ENCODE measurements around the gene KRT31.
"Not testable (repeated sequence)": the region's sequence is repeated elsewhere in the genome, so short reads cannot be mapped to it uniquely, and the experiment has no call there.

Gene KRT31

DNA sequence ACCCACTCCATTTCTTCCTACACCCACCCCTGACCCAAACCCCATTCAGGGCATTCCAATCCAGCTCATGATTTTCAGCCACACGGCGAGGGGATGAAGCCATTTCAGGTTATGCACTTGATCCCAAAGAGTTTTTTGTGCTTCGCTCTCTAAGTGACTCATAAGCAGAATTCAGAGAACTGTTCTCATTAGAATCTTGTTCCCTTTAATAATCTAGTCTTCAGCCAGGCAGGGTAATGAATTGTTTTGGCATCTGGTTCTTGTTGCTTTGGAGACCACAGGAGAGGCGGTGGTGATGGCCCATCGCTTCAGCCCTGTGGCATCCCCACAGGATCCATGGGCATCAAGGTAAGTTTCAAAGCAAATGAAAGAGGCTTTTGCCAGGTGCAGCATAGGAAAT lies 4.8 kb upstream of the KRT31 start:
- no peak overlapping the region for H3K4me3 ChIP-seq (ENCODE audit: low read length)
- TF ChIP-seq, protein P1, sequence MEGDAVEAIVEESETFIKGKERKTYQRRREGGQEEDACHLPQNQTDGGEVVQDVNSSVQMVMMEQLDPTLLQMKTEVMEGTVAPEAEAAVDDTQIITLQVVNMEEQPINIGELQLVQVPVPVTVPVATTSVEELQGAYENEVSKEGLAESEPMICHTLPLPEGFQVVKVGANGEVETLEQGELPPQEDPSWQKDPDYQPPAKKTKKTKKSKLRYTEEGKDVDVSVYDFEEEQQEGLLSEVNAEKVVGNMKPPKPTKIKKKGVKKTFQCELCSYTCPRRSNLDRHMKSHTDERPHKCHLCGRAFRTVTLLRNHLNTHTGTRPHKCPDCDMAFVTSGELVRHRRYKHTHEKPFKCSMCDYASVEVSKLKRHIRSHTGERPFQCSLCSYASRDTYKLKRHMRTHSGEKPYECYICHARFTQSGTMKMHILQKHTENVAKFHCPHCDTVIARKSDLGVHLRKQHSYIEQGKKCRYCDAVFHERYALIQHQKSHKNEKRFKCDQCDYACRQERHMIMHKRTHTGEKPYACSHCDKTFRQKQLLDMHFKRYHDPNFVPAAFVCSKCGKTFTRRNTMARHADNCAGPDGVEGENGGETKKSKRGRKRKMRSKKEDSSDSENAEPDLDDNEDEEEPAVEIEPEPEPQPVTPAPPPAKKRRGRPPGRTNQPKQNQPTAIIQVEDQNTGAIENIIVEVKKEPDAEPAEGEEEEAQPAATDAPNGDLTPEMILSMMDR (conservative IDR thresholded peaks at IDR 0.05; ENCODE audit: low read depth, low read length), result no peak
- DNase-seq (ENCODE audit: low read depth), result peak; percentile 37

DNA sequence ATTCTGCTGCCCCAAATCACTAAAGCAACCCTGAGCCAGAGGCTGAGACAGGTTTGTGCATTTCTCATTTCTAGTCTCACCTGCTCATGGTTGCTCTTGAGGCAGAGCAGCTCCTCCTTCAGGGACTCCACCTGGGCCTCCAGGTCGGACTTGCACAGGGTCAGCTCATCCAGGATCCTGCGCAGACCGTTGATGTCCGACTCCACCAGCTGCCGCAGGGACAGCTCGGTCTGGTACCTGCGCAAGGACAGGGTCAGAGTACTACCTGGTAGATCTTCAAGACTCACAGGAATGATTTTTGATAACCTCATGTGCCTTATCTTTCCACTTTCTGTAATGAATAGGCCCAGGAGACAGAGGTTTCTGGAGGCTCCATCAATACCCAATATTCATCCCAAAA lies 1.1 kb downstream of the KRT31 start:
- no peak overlapping the region for H3K4me3 ChIP-seq (ENCODE audit: low read length)
- DNase-seq (ENCODE audit: low read depth), result no peak
- TF ChIP-seq, protein P1 (conservative IDR thresholded peaks at IDR 0.05; ENCODE audit: low read depth, low read length), result no peak

DNA sequence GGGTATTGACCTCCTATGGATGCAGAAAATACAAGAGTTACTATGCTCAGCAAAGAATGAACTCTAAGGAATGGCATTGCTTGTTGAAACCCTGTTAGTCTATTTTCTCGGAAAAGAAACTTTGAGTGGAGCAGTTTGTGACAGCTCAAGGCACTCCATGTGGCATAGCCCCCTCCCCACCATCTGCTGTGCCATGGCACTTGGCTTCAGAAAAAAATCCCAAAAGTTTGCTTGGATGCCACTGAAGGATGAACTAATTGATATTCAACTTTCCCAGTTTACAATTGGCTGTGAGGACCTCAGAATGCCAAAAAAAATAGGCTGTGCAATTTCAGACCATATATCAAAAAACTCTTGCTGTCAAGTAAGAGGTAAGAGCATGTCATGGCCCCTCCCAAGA lies 1.8 kb downstream of the KRT31 start:
- TF ChIP-seq, protein P1 (conservative IDR thresholded peaks at IDR 0.05; ENCODE audit: low read depth, low read length), result no peak
- no peak overlapping the region for H3K4me3 ChIP-seq (ENCODE audit: low read length)
- no peak for DNase-seq (ENCODE audit: low read depth)

DNA sequence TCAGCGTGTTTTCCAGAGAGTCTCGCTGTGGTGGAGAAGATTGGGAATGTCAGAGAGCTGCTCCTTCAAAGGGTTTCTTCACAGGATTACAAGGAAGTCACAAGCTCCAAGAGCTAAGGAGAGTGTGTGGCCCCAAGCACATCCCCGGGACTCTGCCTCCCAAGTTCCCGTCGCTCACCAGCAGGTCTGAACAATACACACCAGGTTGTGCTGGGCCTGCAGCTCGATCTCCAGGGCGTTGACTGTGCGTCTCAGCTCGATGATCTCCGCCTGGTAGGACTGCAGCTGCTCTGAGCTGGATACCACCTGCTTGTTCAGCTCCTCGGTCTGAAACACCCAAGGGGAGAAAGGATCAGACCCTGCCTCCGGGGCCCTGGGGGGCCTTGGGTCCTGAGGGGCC lies 2.4 kb downstream of the KRT31 start:
- H3K4me3 ChIP-seq (ENCODE audit: low read length); DNase-seq (ENCODE audit: low read depth): not testable (repeated sequence)

DNA sequence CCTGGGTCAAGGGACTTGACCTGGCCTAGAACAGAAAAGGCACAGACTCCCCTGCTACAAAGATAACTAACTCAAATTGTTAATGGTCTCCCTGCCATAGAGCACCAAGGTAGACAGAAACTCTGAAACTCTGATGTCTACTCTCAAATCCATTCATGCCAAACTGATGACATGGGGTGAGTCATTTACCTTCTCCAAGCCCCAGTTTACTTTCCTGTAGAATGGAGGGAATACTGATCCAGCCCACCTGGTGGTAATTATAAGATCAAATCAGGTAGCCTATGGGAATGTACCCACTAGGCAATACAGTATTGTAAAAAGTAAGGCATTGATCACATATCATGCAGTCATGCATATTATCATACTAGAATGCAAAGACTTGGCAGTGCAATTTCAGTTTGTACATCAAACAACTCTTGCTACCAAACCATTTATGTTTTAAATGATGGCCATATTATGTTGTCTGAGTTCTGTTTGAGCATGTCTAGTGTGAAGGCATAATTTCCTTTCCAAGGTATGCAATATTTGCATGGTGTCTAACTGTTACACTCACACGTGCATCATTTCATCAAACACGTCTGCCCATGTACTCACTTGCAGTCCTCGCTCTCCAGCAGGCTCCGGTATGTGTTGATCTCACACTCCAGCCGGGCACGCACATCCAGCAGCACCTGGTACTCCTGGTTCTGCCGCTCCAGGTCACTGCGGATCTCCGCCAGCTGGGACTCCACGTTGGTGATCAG lies 3.0 kb downstream of the KRT31 start:
- H3K4me3 ChIP-seq (ENCODE audit: low read length), result no peak overlapping the region
- no peak for DNase-seq (ENCODE audit: low read depth)
- TF ChIP-seq, protein P1 (conservative IDR thresholded peaks at IDR 0.05; ENCODE audit: low read depth, low read length), result no peak

DNA sequence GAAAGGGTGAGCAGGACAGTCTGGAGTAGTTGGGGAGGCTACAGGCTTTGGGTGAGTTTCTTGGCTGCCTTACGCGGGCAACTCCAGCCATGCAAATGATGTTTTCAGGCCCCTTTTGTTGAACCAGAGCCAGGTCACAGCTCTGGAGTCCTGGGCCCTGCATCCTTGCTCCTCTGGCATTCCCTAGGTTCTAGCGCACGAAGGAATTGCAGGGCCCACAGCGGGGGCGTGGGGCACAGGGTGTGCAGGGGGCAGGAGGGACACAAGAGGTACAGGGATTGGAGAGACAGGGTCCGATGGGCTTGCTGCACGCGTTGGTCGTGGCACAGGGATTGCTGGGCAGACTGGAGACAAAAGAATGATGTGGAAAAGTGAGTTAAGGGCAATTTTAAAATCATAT lies 3.6 kb downstream of the KRT31 start:
- H3K4me3 ChIP-seq (ENCODE audit: low read length), result no peak overlapping the region
- TF ChIP-seq, protein P1 (conservative IDR thresholded peaks at IDR 0.05; ENCODE audit: low read depth, low read length), result no peak
- no peak for DNase-seq (ENCODE audit: low read depth)

DNA sequence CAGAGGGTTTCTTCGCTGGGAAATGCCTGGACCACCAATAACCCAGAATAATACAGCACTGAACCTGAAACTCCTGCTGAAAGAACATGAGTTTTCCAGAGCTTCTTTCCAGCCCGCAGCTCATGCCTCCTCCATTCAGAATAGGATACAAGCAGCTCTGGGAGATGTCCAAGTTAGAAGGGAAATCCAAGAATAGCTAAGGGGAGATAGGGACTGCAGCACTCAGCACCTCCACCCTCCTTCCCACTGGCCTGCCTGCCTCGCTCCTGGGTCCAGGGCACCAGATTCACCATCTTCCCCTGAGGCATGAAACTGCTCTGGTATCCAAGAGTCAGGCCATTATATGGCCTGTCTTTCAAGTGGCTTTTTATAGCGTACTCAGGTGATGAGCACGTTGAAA lies 4.1 kb downstream of the KRT31 start:
- TF ChIP-seq, protein P1 (conservative IDR thresholded peaks at IDR 0.05; ENCODE audit: low read depth, low read length), result no peak
- H3K4me3 ChIP-seq (ENCODE audit: low read length), result no peak overlapping the region
- DNase-seq (ENCODE audit: low read depth), result no peak

Measured in retinal pigment epithelial cell (primary cell).